GM23338 (cell line): Measurements from ENCODE around the gene KIAA0040. TPM values are rescaled to one million over a fixed set of nuclear protein-coding genes. Genes with fewer than 3 reads are reported as not detected.
A peak's percentile ranks its signal among the peaks of the same experiment; 100 is the strongest.

Experiments used
- ATAC-seq: fragments of 200-7000 bp; cut with Tn5 transposase; 3 replicates; pipeline ENCODE4 v1.9.1; 2020
- DNase-seq: peaks from one replicate; pipeline ENCODE4 v3.0.0-alpha.2; 2015; ENCODE audit warnings: low spot score
- H2AFZ ChIP-seq: fragments of 200-600 bp; sonication (generic); 2 replicates; pipeline ENCODE4 v1.8.0; 2016; ENCODE audit warnings: antibody characterized with exemption, mild to moderate bottlenecking, moderate library complexity
- H3F3A ChIP-seq: fragments of 200-600 bp; sonication (generic); replicated peaks from 2 replicates; pipeline ENCODE4 v1.8.0; 2017; ENCODE audit warnings: antibody characterized with exemption, mixed run types, low read depth
- H3K27ac ChIP-seq: fragments of 200-600 bp; sonication (generic); 2 replicates; pipeline ENCODE4 v1.6.1; 2016; ENCODE audit warnings: low read depth
- H3K27me3 ChIP-seq: fragments of 200-600 bp; sonication (generic); 2 replicates; pipeline ENCODE4 v1.8.0; 2016; ENCODE audit warnings: mild to moderate bottlenecking, mixed run types, moderate library complexity; ENCODE audit not compliant: insufficient read depth
- H3K36me3 ChIP-seq: fragments of 200-600 bp; sonication (generic); 2 replicates; pipeline ENCODE4 v1.8.0; 2016; ENCODE audit warnings: mild to moderate bottlenecking; ENCODE audit not compliant: insufficient read depth
- H3K4me1 ChIP-seq: fragments of 200-600 bp; sonication (generic); 2 replicates; pipeline ENCODE4 v1.8.0; 2016; ENCODE audit warnings: mild to moderate bottlenecking, moderate library complexity; ENCODE audit not compliant: insufficient read depth
- H3K4me2 ChIP-seq: fragments of 200-600 bp; sonication (generic); 2 replicates; pipeline ENCODE4 v1.7.1; 2017; ENCODE audit warnings: mixed run types
- H3K4me3 ChIP-seq: fragments of 200-600 bp; sonication (generic); 2 replicates; pipeline ENCODE4 v1.6.1; 2016; ENCODE audit warnings: mixed run types
- H3K79me2 ChIP-seq: fragments of 200-600 bp; sonication (generic); replicated peaks from 2 replicates; pipeline ENCODE4 v1.8.0; 2017; ENCODE audit warnings: mild to moderate bottlenecking; ENCODE audit not compliant: insufficient read depth
- H3K9me2 ChIP-seq: fragments of 200-600 bp; sonication (generic); 2 replicates; pipeline ENCODE4 v1.8.0; 2017; ENCODE audit not compliant: insufficient read depth
- H4K20me1 ChIP-seq: fragments of 200-600 bp; sonication (generic); replicated peaks from 2 replicates; pipeline ENCODE4 v1.8.0; 2017; ENCODE audit warnings: mild to moderate bottlenecking; ENCODE audit not compliant: insufficient read depth
- H3K27ac Mint-ChIP-seq: 2 replicates; pipeline ENCODE4 v1.8.0; 2020; ENCODE audit warnings: inconsistent platforms, mild to moderate bottlenecking, moderate library complexity, mixed read lengths
- H3K27me3 Mint-ChIP-seq: 3 replicates; pipeline ENCODE4 v1.8.0; 2022; ENCODE audit warnings: low read depth, mild to moderate bottlenecking, moderate library complexity, mixed read lengths, inconsistent platforms; ENCODE audit not compliant: insufficient read depth, poor library complexity
- H3K36me3 Mint-ChIP-seq: 3 replicates; pipeline ENCODE4 v1.8.0; 2021; ENCODE audit warnings: low read depth, mild to moderate bottlenecking, inconsistent platforms, moderate library complexity, mixed read lengths
- H3K4me1 Mint-ChIP-seq: 3 replicates; pipeline ENCODE4 v1.8.0; 2020; ENCODE audit warnings: mild to moderate bottlenecking, inconsistent platforms, mixed read lengths
- H3K4me3 Mint-ChIP-seq: 3 replicates; pipeline ENCODE4 v1.8.0; 2021; ENCODE audit warnings: moderate library complexity, mild to moderate bottlenecking, inconsistent platforms, mixed read lengths
- H3K9me3 Mint-ChIP-seq: 3 replicates; pipeline ENCODE4 v1.8.0; 2020; ENCODE audit warnings: moderate library complexity, mild to moderate bottlenecking, inconsistent platforms, mixed read lengths
- CREB1 ChIP-seq: fragments of 250-450 bp; sonication (Bioruptor Pico); IDR thresholded peaks from 2 replicates; pipeline ENCODE4 v1.5.0; 2020; ENCODE audit warnings: low read depth, mild to moderate bottlenecking, moderate library complexity
- EZH2phosphoT487 ChIP-seq: fragments of 200-600 bp; sonication (generic); IDR thresholded peaks from one replicate; pipeline ENCODE4 v1.8.1; 2018; ENCODE audit warnings: antibody characterized with exemption; ENCODE audit not compliant: unreplicated experiment
- JUNB ChIP-seq: IDR thresholded peaks from one replicate; pipeline ENCODE4 v1.6.1; 2016; ENCODE audit warnings: antibody characterized with exemption; ENCODE audit not compliant: unreplicated experiment
- STAT1 ChIP-seq: IDR thresholded peaks from one replicate; pipeline ENCODE4 v1.6.1; 2016; ENCODE audit warnings: antibody characterized with exemption; ENCODE audit not compliant: unreplicated experiment
- ZNF331 ChIP-seq: fragments of 250-450 bp; sonication (Bioruptor Pico); IDR thresholded peaks from 2 replicates; pipeline ENCODE4 v1.5.0; 2020; ENCODE audit warnings: low read depth, mild to moderate bottlenecking, moderate library complexity
- polyA plus RNA-seq: library from polyadenylated mRNA; unstranded; fragments of >200 nt; fragmentation: Nextera tagmentation; extraction: Ambion mirVana; gene quantifications from 2 replicates; pipeline ENCODE4 v1.2.1, GENCODE V29; 2016
- total RNA-seq: library from RNA; depleted of rRNA; stranded (reverse); fragments of >200 nt; shearing (Covaris generic); gene quantifications from 2 replicates; pipeline ENCODE4 v1.2.3, GENCODE V29; 2014
- TF ChIP-seq, protein P1 (sequence below), 2 experiments: fragments of 200-600 bp in 1 of 2; sonication (generic) in 1 of 2; conservative IDR thresholded peaks; 2 replicates each; pipeline versions ENCODE4 v1.5.1 to v1.6.1; 2016 to 2017; ENCODE audit warnings: antibody characterized with exemption in 2 of 2, low read depth in 2 of 2, mild to moderate bottlenecking in 2 of 2, moderate library complexity in 1 of 2
- TF ChIP-seq, protein P2 (sequence below): IDR thresholded peaks from one replicate; pipeline ENCODE4 v1.6.1; 2018; ENCODE audit warnings: antibody characterized with exemption; ENCODE audit not compliant: unreplicated experiment
- TF ChIP-seq, protein P3 (sequence below): IDR thresholded peaks from 2 replicates; pipeline ENCODE4 v1.6.1; 2016; ENCODE audit warnings: antibody characterized with exemption

The KIAA0040 gene
- total and polyA plus RNA-seq, 2 experiments from 2014 or later, result 7.0 to 11.9 TPM

DNA sequence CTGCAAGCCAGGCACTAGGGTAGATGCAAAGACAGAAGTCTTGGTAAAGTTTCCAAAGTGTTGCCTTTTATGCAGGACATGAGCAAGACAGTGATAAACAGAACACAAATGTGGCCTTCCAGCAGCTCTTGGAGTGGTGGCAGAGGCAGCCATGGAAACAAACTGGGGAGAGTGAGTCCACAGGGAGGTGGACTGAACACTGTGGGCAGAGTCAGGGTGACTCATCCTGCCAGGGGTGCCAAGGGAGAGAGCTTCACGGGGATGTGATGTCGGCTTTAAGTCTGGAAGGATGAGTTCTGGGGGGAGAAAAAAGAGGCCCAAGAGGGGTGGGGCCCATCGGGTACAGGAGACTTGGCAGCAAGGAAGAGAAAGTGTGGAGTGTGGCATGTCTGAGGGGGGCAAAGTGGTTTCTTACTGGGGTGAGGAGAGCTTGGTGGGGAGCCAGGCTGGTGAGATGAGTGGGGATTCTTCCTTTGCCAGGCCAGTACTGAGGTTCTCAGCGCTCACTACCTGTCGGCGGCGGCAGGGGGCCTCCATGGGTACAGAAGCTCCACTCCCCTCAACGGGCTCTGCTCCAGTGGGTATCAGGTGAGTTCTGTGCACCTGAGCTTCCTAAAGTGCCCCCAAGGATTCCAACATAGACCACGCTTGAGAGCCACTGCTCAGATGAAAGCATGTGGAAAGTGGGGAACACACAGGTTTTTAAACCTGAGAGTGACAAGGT, 41.8 kb downstream of the KIAA0040 start:
- peaks cover 7% of the 10 kb centered on the region; the same call in 1 of the 2 replicates for H3K27me3 ChIP-seq
- peak; percentile 21 for DNase-seq
- no peak for ATAC-seq
- H4K20me1 ChIP-seq, result no peaks in the 10 kb centered on the region
- TF ChIP-seq, protein P1, sequence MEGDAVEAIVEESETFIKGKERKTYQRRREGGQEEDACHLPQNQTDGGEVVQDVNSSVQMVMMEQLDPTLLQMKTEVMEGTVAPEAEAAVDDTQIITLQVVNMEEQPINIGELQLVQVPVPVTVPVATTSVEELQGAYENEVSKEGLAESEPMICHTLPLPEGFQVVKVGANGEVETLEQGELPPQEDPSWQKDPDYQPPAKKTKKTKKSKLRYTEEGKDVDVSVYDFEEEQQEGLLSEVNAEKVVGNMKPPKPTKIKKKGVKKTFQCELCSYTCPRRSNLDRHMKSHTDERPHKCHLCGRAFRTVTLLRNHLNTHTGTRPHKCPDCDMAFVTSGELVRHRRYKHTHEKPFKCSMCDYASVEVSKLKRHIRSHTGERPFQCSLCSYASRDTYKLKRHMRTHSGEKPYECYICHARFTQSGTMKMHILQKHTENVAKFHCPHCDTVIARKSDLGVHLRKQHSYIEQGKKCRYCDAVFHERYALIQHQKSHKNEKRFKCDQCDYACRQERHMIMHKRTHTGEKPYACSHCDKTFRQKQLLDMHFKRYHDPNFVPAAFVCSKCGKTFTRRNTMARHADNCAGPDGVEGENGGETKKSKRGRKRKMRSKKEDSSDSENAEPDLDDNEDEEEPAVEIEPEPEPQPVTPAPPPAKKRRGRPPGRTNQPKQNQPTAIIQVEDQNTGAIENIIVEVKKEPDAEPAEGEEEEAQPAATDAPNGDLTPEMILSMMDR (conservative IDR thresholded peaks at IDR 0.05; ENCODE audit: low read depth in 2 of 2), result 0 out of 4 replicates have a peak, but pooled peaks of 1 of the 2 experiments have one; percentile 7
- no peak for TF ChIP-seq JUNB
- H2AFZ ChIP-seq, result no peak overlapping the region
- no peaks in the 10 kb centered on the region for H3K9me2 ChIP-seq
- peaks cover 22% of the 10 kb centered on the region; the same call in 1 of the 2 replicates for H3K4me1 ChIP-seq
- H3K4me3 Mint-ChIP-seq, result no peak overlapping the region; the same call in 2 of the 3 replicates
- no peaks in the 10 kb centered on the region for H3K9me3 Mint-ChIP-seq
- H3K4me2 ChIP-seq, result no peak overlapping the region
- H3K4me1 Mint-ChIP-seq, result peaks cover 42% of the 10 kb centered on the region
- no peak overlapping the region for H3K4me3 ChIP-seq
- H3K36me3 Mint-ChIP-seq, result no peaks in the 10 kb centered on the region; the same call in 2 of the 3 replicates
- no peak overlapping the region for H3K27ac ChIP-seq
- no peaks in the 10 kb centered on the region for H3K36me3 ChIP-seq
- H3K27me3 Mint-ChIP-seq, result peaks cover 11% of the 10 kb centered on the region
- no peak overlapping the region for H3K27ac Mint-ChIP-seq
- H3K79me2 ChIP-seq, result no peaks in the 10 kb centered on the region
- H3F3A ChIP-seq, result no peaks in the 10 kb centered on the region

DNA sequence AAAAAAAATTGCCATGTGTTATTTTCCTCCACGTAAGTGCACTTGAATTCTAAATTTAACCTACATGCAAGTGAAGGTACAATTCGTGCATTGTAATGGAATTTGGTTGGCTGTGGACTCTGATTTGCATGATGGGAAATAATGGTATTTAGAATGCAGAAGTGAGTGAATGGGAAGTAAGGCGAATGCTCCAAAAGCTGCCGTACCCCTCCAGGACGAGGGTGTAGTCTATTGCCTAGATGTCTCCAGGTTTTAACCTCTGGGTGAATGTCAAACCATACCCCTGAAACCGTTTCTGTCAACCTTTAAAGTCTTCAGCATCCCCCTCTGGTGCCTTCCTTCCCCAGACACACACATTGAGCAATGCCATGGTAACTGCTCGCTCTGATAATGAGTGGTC, 44.5 kb downstream of the KIAA0040 start:
- no peak for ATAC-seq
- H3K79me2 ChIP-seq, result no peaks in the 10 kb centered on the region
- Mint-ChIP-seq H3K36me3 (no peaks in the 10 kb centered on the region; the same call in 2 of the 3 replicates), H3K9me3 (peaks cover 2% of the 10 kb centered on the region), H3K4me1 (peaks cover 37% of the 10 kb centered on the region), H3K4me3 (no peak overlapping the region), H3K27ac (no peak overlapping the region), H3K27me3 (peaks cover 12% of the 10 kb centered on the region)
- no peak for DNase-seq
- H3K27me3 ChIP-seq, result peaks cover 7% of the 10 kb centered on the region; the same call in 1 of the 2 replicates
- H3K4me1 ChIP-seq, result peaks cover 22% of the 10 kb centered on the region; the same call in 1 of the 2 replicates
- no peak overlapping the region for H3K4me3 ChIP-seq
- no peak overlapping the region for H3K27ac ChIP-seq
- no peak overlapping the region for H2AFZ ChIP-seq
- TF ChIP-seq, protein P2, sequence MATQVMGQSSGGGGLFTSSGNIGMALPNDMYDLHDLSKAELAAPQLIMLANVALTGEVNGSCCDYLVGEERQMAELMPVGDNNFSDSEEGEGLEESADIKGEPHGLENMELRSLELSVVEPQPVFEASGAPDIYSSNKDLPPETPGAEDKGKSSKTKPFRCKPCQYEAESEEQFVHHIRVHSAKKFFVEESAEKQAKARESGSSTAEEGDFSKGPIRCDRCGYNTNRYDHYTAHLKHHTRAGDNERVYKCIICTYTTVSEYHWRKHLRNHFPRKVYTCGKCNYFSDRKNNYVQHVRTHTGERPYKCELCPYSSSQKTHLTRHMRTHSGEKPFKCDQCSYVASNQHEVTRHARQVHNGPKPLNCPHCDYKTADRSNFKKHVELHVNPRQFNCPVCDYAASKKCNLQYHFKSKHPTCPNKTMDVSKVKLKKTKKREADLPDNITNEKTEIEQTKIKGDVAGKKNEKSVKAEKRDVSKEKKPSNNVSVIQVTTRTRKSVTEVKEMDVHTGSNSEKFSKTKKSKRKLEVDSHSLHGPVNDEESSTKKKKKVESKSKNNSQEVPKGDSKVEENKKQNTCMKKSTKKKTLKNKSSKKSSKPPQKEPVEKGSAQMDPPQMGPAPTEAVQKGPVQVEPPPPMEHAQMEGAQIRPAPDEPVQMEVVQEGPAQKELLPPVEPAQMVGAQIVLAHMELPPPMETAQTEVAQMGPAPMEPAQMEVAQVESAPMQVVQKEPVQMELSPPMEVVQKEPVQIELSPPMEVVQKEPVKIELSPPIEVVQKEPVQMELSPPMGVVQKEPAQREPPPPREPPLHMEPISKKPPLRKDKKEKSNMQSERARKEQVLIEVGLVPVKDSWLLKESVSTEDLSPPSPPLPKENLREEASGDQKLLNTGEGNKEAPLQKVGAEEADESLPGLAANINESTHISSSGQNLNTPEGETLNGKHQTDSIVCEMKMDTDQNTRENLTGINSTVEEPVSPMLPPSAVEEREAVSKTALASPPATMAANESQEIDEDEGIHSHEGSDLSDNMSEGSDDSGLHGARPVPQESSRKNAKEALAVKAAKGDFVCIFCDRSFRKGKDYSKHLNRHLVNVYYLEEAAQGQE, result no peak
- TF ChIP-seq ZNF331 (no peak), STAT1 (no peak), EZH2phosphoT487 (no peak), CREB1 (no peak)
- TF ChIP-seq, protein P3, sequence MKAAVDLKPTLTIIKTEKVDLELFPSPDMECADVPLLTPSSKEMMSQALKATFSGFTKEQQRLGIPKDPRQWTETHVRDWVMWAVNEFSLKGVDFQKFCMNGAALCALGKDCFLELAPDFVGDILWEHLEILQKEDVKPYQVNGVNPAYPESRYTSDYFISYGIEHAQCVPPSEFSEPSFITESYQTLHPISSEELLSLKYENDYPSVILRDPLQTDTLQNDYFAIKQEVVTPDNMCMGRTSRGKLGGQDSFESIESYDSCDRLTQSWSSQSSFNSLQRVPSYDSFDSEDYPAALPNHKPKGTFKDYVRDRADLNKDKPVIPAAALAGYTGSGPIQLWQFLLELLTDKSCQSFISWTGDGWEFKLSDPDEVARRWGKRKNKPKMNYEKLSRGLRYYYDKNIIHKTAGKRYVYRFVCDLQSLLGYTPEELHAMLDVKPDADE, result no peak
- no peaks in the 10 kb centered on the region for H3F3A ChIP-seq
- no peaks in the 10 kb centered on the region for H4K20me1 ChIP-seq
- no peaks in the 10 kb centered on the region for H3K36me3 ChIP-seq
- H3K4me2 ChIP-seq, result no peak overlapping the region
- no peaks in the 10 kb centered on the region for H3K9me2 ChIP-seq
